NT2/D1 (cell line): ENCODE results near the gene DUXB.
A peak's percentile ranks its signal among the peaks of the same experiment; 100 is the strongest.

Experiments
- DNase-seq: peaks from one replicate; pipeline ENCODE4 v3.0.0-alpha.2; 2011; ENCODE audit warnings: low read depth, low spot score
- H3K27me3 ChIP-seq: 2 replicates; pipeline ENCODE4 v1.6.0; 2011; ENCODE audit warnings: mild to moderate bottlenecking; ENCODE audit not compliant: insufficient read length, insufficient read depth
- H3K36me3 ChIP-seq: 2 replicates; pipeline ENCODE4 v1.6.1; 2011; ENCODE audit warnings: mild to moderate bottlenecking, low read length, mixed read lengths; ENCODE audit not compliant: insufficient read depth, insufficient read length
- H3K4me1 ChIP-seq: 2 replicates; pipeline ENCODE4 v1.5.1; 2011; ENCODE audit not compliant: insufficient read depth, insufficient read length
- H3K4me3 ChIP-seq: 2 replicates; pipeline ENCODE4 v1.5.1; 2011; ENCODE audit warnings: low read depth; ENCODE audit not compliant: insufficient read length
- H3K9ac ChIP-seq: 2 replicates; pipeline ENCODE4 v1.6.0; 2011; ENCODE audit warnings: low read depth; ENCODE audit not compliant: insufficient read length
- H3K9me3 ChIP-seq: 2 replicates; pipeline ENCODE4 v1.5.1; 2011; ENCODE audit warnings: mild to moderate bottlenecking, low read length; ENCODE audit not compliant: insufficient read depth
- SUZ12 ChIP-seq: IDR thresholded peaks from 2 replicates; pipeline ENCODE4 v1.6.1; 2011; ENCODE audit not compliant: insufficient read length, insufficient read depth; ENCODE audit errors: extremely low read depth
- YY1 ChIP-seq: IDR thresholded peaks from 2 replicates; pipeline ENCODE4 v1.6.1; 2011; ENCODE audit not compliant: insufficient read length, insufficient read depth
- ZNF274 ChIP-seq: IDR thresholded peaks from 2 replicates; pipeline ENCODE4 v1.6.1; 2011; ENCODE audit warnings: mild to moderate bottlenecking, low read depth, low read length

The DUXB gene

DNA sequence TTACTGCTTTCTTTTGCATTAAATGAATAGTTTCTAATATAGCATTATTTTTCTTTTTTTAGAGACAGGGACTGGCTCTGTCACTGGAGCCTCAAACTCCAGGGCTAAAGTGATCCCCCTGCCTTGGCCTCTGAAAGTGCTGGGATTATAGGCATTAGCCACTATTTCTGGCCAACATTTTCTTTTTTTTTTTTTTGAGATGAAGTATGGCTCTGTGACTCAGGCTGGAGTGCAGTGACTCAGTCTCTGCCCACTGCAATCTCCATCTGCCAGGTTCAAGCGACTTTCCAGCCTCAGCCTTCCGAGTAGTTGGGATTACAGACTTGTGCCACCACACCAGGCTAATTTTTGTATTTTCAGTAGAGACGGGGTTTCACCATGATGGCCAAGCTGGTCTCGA lies 2.0 kb upstream of the DUXB start:
- no peak for TF ChIP-seq YY1
- no peak for TF ChIP-seq SUZ12
- TF ChIP-seq ZNF274 = no peak
- H3K36me3 ChIP-seq = no peaks in the 10 kb centered on the region
- peaks cover 3% of the 10 kb centered on the region for H3K4me1 ChIP-seq
- H3K27me3 ChIP-seq = no peaks in the 10 kb centered on the region
- peaks cover 5% of the 10 kb centered on the region; the same call in 1 of the 2 replicates for H3K9me3 ChIP-seq
- H3K9ac ChIP-seq = no peak overlapping the region
- no peak for DNase-seq
- no peak overlapping the region for H3K4me3 ChIP-seq

DNA sequence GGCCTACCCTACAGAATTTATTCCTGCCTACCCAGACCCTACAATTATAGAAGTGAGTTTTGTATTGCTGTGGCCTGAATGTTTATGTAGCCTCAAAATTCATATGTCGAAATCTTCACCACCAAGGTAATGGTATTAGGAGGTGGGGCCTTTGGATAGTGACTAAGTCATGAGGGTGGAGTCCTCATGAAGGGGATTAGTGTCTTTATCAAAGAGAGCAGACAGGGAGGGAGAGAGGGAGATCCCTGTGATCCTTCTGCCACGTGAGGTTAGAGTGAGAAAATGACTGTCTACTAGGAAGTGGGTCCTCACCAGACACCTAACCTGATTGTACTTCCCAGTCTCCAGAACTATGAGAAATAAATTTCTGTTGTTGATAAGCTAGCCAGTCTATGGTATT lies 981 bp upstream of the DUXB start:
- no peak for DNase-seq
- Histone ChIP-seq H3K9ac (no peak overlapping the region), H3K9me3 (peaks cover 4% of the 10 kb centered on the region; the same call in 1 of the 2 replicates), H3K27me3 (no peaks in the 10 kb centered on the region), H3K4me3 (no peak overlapping the region), H3K36me3 (no peaks in the 10 kb centered on the region), H3K4me1 (peaks cover 3% of the 10 kb centered on the region)
- TF ChIP-seq SUZ12 (no peak), YY1 (no peak), ZNF274 (no peak)

DNA sequence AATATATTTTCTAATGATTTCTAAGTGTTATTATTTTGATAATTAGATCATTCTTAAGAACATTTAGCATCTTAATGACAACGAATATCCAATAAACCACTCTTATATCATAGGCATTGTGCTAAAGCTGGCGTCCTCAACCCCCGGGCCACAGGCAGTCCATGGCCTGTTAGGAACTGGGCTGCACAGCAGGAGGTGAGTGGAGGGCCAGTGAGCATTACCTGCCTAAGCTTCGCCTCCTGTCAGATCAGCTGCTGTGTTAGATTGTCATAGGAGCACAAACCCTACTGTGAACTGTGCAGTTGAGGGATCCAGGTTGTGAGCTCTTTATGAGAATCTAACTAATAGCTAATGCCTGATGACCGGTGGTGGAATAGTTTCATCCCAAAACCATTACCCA lies 3.7 kb downstream of the DUXB start:
- TF ChIP-seq YY1 = no peak
- TF ChIP-seq SUZ12 = no peak
- no peak for TF ChIP-seq ZNF274
- Histone ChIP-seq H3K9me3 (no peaks in the 10 kb centered on the region; the same call in 1 of the 2 replicates), H3K27me3 (no peaks in the 10 kb centered on the region), H3K9ac (no peak overlapping the region), H3K4me1 (no peaks in the 10 kb centered on the region), H3K4me3 (no peak overlapping the region), H3K36me3 (no peaks in the 10 kb centered on the region)
- no peak for DNase-seq

DNA sequence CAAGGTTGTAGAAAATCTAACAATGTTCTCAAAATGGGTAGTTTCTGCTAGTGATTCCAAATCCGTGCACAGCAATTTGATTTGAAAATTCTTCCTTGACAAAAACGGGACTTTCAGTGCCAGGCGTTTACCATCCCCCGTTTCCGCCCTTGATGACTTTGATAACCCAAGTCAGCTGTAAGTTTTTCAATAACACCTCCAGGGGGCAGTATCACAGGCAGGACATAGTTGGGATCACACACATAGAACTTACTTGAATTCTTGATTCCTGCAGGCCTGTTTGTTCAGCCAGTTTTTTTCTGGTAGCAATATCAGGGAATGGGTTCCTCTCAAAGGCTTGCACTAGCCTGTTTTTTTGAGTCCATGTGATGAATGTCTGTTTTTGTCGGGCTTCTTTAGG lies 5.6 kb downstream of the DUXB start:
- TF ChIP-seq ZNF274 (no peak), YY1 (no peak), SUZ12 (no peak)
- DNase-seq = peak; percentile 32
- no peaks in the 10 kb centered on the region for H3K4me1 ChIP-seq
- H3K36me3 ChIP-seq = no peaks in the 10 kb centered on the region
- no peak overlapping the region for H3K9ac ChIP-seq
- H3K4me3 ChIP-seq = no peak overlapping the region
- H3K9me3 ChIP-seq = no peaks in the 10 kb centered on the region; the same call in 1 of the 2 replicates
- no peaks in the 10 kb centered on the region for H3K27me3 ChIP-seq

DNA sequence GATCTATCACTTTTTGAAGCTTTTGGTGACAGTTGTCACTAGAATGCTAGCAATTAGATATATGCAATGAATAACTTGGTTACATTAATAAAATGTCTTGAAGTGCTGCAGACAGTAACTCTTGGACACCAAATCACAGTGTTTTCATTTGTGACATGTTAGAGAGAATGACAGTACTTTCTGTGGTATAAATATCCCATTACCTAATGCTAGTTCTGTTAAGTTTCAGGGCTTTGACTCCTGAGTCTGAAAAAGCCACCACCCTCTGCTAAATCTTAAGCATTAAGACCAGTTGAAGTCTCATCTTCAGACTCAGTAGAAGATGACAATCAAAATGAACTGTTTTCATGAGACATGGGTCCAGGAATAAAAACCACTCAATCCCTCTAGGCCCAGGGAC lies 13.9 kb downstream of the DUXB start:
- Histone ChIP-seq H3K36me3 (no peaks in the 10 kb centered on the region), H3K9me3 (peaks cover 39% of the 10 kb centered on the region), H3K9ac (no peak overlapping the region), H3K4me3 (no peak overlapping the region), H3K4me1 (no peaks in the 10 kb centered on the region), H3K27me3 (no peaks in the 10 kb centered on the region)
- DNase-seq = no peak
- TF ChIP-seq ZNF274 (no peak), SUZ12 (no peak), YY1 (no peak)

DNA sequence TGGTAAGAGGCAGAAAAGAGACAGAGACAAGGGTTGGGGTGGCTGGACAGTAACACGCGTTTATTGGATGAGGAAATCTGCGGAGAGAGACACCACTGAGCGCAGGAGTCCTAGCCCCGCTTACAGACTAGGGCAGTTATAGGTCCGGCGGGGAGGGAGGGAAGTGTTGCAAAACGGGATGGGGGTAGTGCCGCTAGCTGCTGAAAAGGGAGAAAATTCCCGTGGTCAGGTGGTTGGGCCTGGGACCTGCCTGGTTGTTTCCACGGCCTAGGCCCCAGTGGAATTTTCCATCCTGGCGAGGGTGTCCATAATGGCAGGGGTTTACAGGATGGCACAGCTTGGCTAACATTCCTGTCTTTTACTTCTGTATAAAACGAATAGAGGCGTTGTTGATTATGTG lies 19.0 kb downstream of the DUXB start:
- TF ChIP-seq ZNF274 = no peak
- no peak for TF ChIP-seq SUZ12
- TF ChIP-seq YY1 = no peak

DNA sequence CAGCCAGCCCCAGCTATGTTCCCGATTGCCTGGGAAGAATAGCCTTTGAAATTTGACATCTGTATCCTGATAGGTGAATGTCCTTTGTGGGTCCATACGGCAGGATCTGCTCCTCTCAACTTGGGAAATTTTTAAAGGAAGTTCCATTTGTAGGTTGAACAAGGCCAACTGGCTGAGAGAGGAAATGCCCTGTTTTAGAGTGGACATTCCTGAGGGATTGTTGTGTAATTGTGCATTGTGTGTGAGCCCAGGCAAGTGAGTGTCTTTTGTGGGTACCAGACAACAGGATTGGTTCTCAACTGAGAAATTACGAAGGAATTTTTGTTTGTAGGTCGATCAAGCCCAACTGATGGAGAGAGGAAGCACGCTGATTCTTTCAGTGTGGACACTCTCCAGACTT lies 21.9 kb downstream of the DUXB start:
- no peak for TF ChIP-seq SUZ12
- TF ChIP-seq ZNF274 = no peak
- no peak for TF ChIP-seq YY1
- DNase-seq = no peak
- Histone ChIP-seq H3K4me1 (no peaks in the 10 kb centered on the region), H3K4me3 (no peak overlapping the region), H3K9ac (no peak overlapping the region), H3K36me3 (no peaks in the 10 kb centered on the region), H3K9me3 (peaks cover 12% of the 10 kb centered on the region), H3K27me3 (no peaks in the 10 kb centered on the region)

More for the DNA sequence above, 19.0 kb downstream of the DUXB start:
- Histone ChIP-seq H3K4me3 (no peak overlapping the region), H3K9ac (no peak overlapping the region), H3K27me3 (no peaks in the 10 kb centered on the region), H3K9me3 (peaks cover 34% of the 10 kb centered on the region), H3K4me1 (no peaks in the 10 kb centered on the region), H3K36me3 (no peaks in the 10 kb centered on the region)
- DNase-seq = no peak

DNA sequence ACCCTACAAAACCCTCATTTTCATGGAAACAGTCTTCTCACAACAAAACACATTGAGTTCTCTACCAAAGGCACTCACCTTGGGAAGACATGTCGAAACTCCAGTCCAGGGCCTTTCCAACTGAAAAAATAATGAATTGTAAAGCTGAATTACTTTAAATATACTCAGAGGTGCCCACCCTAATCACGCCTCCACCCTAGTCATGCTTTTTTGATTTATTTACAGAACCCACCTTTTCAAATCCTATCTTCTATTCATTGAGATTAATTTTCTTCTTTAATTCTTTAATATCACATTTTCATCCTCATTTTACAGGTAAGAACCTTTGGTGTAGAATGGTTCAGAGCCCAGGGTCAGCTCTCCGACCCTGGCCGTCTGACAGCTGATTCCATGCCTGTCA lies 24.4 kb downstream of the DUXB start, which contains the start of gene CPHXL2:
TSS of gene CPHXL2 (minus strand) at position 101 of the 400 bp plus-strand sequence. CDS start at position 91, 10 bp downstream.
- TF ChIP-seq SUZ12 (no peak), YY1 (no peak), ZNF274 (no peak)

More for the DNA sequence above, 24.4 kb downstream of the DUXB start, which contains the start of gene CPHXL2:
- Histone ChIP-seq H3K4me1 (no peaks in the 10 kb centered on the region), H3K9ac (no peak within 1 kb of the TSS), H3K4me3 (no peak within 1 kb of the TSS), H3K27me3 (no peaks in the 10 kb centered on the region), H3K9me3 (no peaks in the 10 kb centered on the region), H3K36me3 (no peaks in the 10 kb centered on the region)
- no peak for DNase-seq
